H9 (cell line): ENCODE results near the gene TRIOBP. TPM values are rescaled to one million over a fixed set of nuclear protein-coding genes. Genes with fewer than 3 reads are reported as not detected.

Source experiments
- DNase-seq: peaks from one replicate; pipeline ENCODE4 v3.0.0-alpha.2; 2017
- H2AFZ ChIP-seq: one replicate; pipeline ENCODE4 v1.6.1; 2013; ENCODE audit warnings: mild to moderate bottlenecking, low read length, control low read depth, moderate library complexity
- H2AK5ac ChIP-seq: 2 replicates; pipeline ENCODE4 v1.6.1; 2013; ENCODE audit warnings: low read length, control low read depth, mixed read lengths; ENCODE audit not compliant: insufficient read length
- H2BK120ac ChIP-seq: one replicate; pipeline ENCODE4 v1.6.1; 2013; ENCODE audit warnings: low read depth, mild to moderate bottlenecking, low read length, control low read depth, inconsistent platforms; ENCODE audit not compliant: poor library complexity, severe bottlenecking
- H2BK12ac ChIP-seq: 2 replicates; pipeline ENCODE4 v1.6.1; 2013; ENCODE audit warnings: low read length, control low read depth, mixed read lengths, low read depth; ENCODE audit not compliant: insufficient read length
- H2BK15ac ChIP-seq: 2 replicates; pipeline ENCODE4 v1.6.1; 2013; ENCODE audit warnings: low read depth, low read length, control low read depth
- H2BK20ac ChIP-seq: one replicate; pipeline ENCODE4 v1.6.1; 2013; ENCODE audit warnings: low read depth, mild to moderate bottlenecking, low read length, control low read depth, inconsistent platforms; ENCODE audit not compliant: poor library complexity, severe bottlenecking
- H2BK5ac ChIP-seq: 2 replicates; pipeline ENCODE4 v1.6.1; 2013; ENCODE audit warnings: low read length, control low read depth, mixed read lengths; ENCODE audit not compliant: insufficient read length
- H3K14ac ChIP-seq: 2 replicates; pipeline ENCODE4 v1.6.1; 2013; ENCODE audit warnings: low read length, control low read depth; ENCODE audit not compliant: insufficient read depth
- H3K18ac ChIP-seq: 2 replicates; pipeline ENCODE4 v1.6.1; 2013; ENCODE audit warnings: low read depth, mild to moderate bottlenecking, mixed read lengths, low read length, control low read depth; ENCODE audit not compliant: insufficient read length
- H3K23ac ChIP-seq: 2 replicates; pipeline ENCODE4 v1.6.1; 2013; ENCODE audit warnings: low read length, control low read depth, mixed read lengths, low read depth; ENCODE audit not compliant: insufficient read length
- H3K23me2 ChIP-seq: 2 replicates; pipeline ENCODE4 v1.6.1; 2013; ENCODE audit warnings: low read depth, mild to moderate bottlenecking, mixed read lengths, low read length, control low read depth; ENCODE audit not compliant: insufficient read length, poor library complexity, severe bottlenecking
- H3K27ac ChIP-seq: 2 replicates; pipeline ENCODE4 v1.5.1; 2013; ENCODE audit warnings: low read length, control low read depth, mixed read lengths, low read depth; ENCODE audit not compliant: insufficient read length
- H3K27me3 ChIP-seq: 2 replicates; pipeline ENCODE4 v1.6.1; 2013; ENCODE audit warnings: low read length, control low read depth, inconsistent platforms; ENCODE audit not compliant: insufficient read depth
- H3K4ac ChIP-seq: 2 replicates; pipeline ENCODE4 v1.6.1; 2013; ENCODE audit warnings: low read depth, mild to moderate bottlenecking, control low read depth, inconsistent platforms, low read length, moderate library complexity
- H3K4me1 ChIP-seq: 2 replicates; pipeline ENCODE4 v1.6.1; 2013; ENCODE audit warnings: low read length, control low read depth, inconsistent platforms; ENCODE audit not compliant: insufficient read depth
- H3K4me2 ChIP-seq: 2 replicates; pipeline ENCODE4 v1.6.1; 2013; ENCODE audit warnings: low read length, control low read depth, mixed read lengths; ENCODE audit not compliant: insufficient read length, insufficient read depth
- H3K56ac ChIP-seq: 2 replicates; pipeline ENCODE4 v1.6.1; 2013; ENCODE audit warnings: low read depth, mild to moderate bottlenecking, mixed read lengths, low read length, control low read depth; ENCODE audit not compliant: insufficient read length
- H3K79me1 ChIP-seq: 2 replicates; pipeline ENCODE4 v1.6.1; 2013; ENCODE audit warnings: low read depth, mild to moderate bottlenecking, moderate library complexity, low read length, control low read depth, inconsistent platforms; ENCODE audit not compliant: insufficient read depth, poor library complexity, severe bottlenecking
- H3K79me2 ChIP-seq: 2 replicates; pipeline ENCODE4 v1.6.1; 2013; ENCODE audit warnings: low read length, control low read depth, inconsistent platforms; ENCODE audit not compliant: insufficient read depth
- H3K9ac ChIP-seq: 2 replicates; pipeline ENCODE4 v1.6.1; 2013; ENCODE audit warnings: low read length, control low read depth, mixed read lengths; ENCODE audit not compliant: insufficient read length; ENCODE audit errors: extremely low read depth
- H3K9me3 ChIP-seq: one replicate; pipeline ENCODE4 v1.6.1; 2013; ENCODE audit warnings: low read depth, low read length, inconsistent platforms; ENCODE audit not compliant: control insufficient read depth
- H3T11ph ChIP-seq: one replicate; pipeline ENCODE4 v1.6.1; 2013; ENCODE audit warnings: mild to moderate bottlenecking, low read length, control low read depth, inconsistent platforms
- H4K20me1 ChIP-seq: one replicate; pipeline ENCODE4 v1.6.1; 2013; ENCODE audit not compliant: control insufficient read depth, insufficient read length, insufficient read depth
- H4K5ac ChIP-seq: 2 replicates; pipeline ENCODE4 v1.6.1; 2013; ENCODE audit warnings: low read depth, mild to moderate bottlenecking, mixed read lengths, low read length, control low read depth; ENCODE audit not compliant: insufficient read length
- H4K8ac ChIP-seq: replicated peaks from 2 replicates; pipeline ENCODE4 v1.6.1; 2013; ENCODE audit warnings: low read length, control low read depth, mixed read lengths, low read depth; ENCODE audit not compliant: insufficient read length
- H4K91ac ChIP-seq: 2 replicates; pipeline ENCODE4 v1.6.1; 2013; ENCODE audit warnings: low read depth, mild to moderate bottlenecking, moderate library complexity, mixed read lengths, low read length, control low read depth; ENCODE audit not compliant: insufficient read length
- H3K27ac Mint-ChIP-seq, 3 experiments: 2 replicates in 2 of 3; 3 replicates in 1 of 3; pipeline ENCODE4 v1.8.0; 2020 to 2021; ENCODE audit warnings: mixed read lengths in 3 of 3, mild to moderate bottlenecking in 1 of 3, moderate library complexity in 1 of 3
- H3K27me3 Mint-ChIP-seq: 2 replicates; pipeline ENCODE4 v1.8.0; 2021; ENCODE audit warnings: low read depth, mild to moderate bottlenecking, moderate library complexity, mixed read lengths
- H3K36me3 Mint-ChIP-seq, 3 experiments: 2 replicates in 2 of 3; 3 replicates in 1 of 3; pipeline ENCODE4 v1.8.0; 2020 to 2021; ENCODE audit warnings: low read depth in 3 of 3, mixed read lengths in 3 of 3; ENCODE audit not compliant: insufficient read depth in 1 of 3
- H3K4me1 Mint-ChIP-seq, 2 experiments: 2 replicates each; pipeline ENCODE4 v1.8.0; 2020; ENCODE audit warnings: mixed read lengths in 2 of 2
- H3K4me3 Mint-ChIP-seq, 2 experiments: 2 replicates in 1 of 2; 3 replicates in 1 of 2; pipeline ENCODE4 v1.8.0; 2020 to 2021; ENCODE audit warnings: mild to moderate bottlenecking in 2 of 2, mixed read lengths in 2 of 2, moderate library complexity in 1 of 2
- H3K9me3 Mint-ChIP-seq, 2 experiments: 2 replicates in 1 of 2; 3 replicates in 1 of 2; pipeline ENCODE4 v1.8.0; 2020; ENCODE audit warnings: mild to moderate bottlenecking in 2 of 2, mixed read lengths in 2 of 2, moderate library complexity in 1 of 2
- WGBS: extraction: QIAGEN DNeasy Blood & Tissue Kit; methylation state at CpG from one replicate; pipeline ENCODE4 v1.1.7; 2013; ENCODE audit warnings: missing lambda C conversion rate, low lambda C conversion rate, mixed read lengths; ENCODE audit not compliant: insufficient read length; ENCODE audit errors: extremely low coverage; 5-methylcytosine and 5-hydroxymethylcytosine counted together
- total RNA-seq: library from RNA; stranded (reverse); gene quantifications from 2 replicates; pipeline ENCODE4 v1.2.1, GENCODE V29; 2021
- TF ChIP-seq, protein P1 (sequence below): fragments of 200-600 bp; sonication (generic); conservative IDR thresholded peaks from 3 replicates; pipeline ENCODE4 v1.8.0; 2021; ENCODE audit warnings: antibody characterized with exemption, mild to moderate bottlenecking

TRIOBP gene
- total RNA-seq, 1 experiment from 2014 or later = 52.7 TPM

DNA sequence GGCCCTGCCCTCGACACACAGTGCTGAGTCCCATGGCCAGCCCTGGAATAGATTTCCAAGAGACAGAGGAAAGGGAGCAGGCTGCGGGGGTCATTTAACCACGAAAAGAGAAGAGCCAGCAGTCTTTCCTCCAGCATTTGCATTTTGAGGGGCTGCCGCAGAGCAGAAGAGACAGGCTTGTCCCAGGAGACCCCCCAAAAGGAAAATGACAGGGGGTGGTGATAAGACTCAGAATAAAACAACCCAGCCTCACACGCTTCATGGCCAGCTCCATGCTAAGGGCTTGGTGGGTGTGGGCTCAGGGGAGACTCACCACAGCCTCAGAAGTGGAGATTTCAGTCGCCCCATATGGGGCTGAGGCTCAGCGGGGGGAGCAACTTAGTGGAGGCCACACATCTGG, 16.9 kb downstream of the TRIOBP start:
- no peak overlapping the region for H2BK20ac ChIP-seq
- no peak overlapping the region for H2AFZ ChIP-seq
- H2BK15ac ChIP-seq = no peak overlapping the region
- no peaks in the 10 kb centered on the region for H4K20me1 ChIP-seq
- DNase-seq = no peak
- H3K23me2 ChIP-seq = no peaks in the 10 kb centered on the region
- no peak overlapping the region for H2BK5ac ChIP-seq
- no peak overlapping the region for H3K4ac ChIP-seq
- H3K23ac ChIP-seq = no peak overlapping the region
- no peaks in the 10 kb centered on the region for H3K9me3 ChIP-seq
- no peaks in the 10 kb centered on the region for H3K9me3 Mint-ChIP-seq
- H3T11ph ChIP-seq = no peak overlapping the region
- no peak overlapping the region for H3K18ac ChIP-seq
- H2AK5ac ChIP-seq = no peak overlapping the region
- no peaks in the 10 kb centered on the region for H3K79me1 ChIP-seq
- H4K5ac ChIP-seq = no peak overlapping the region
- no peak overlapping the region for H2BK12ac ChIP-seq
- peaks cover 32 to 64% (median 62%) of the 10 kb centered on the region in 3 experiments for H3K36me3 Mint-ChIP-seq
- no CpG with 5 or more reads among the region's 7 CpGs for WGBS
- no peak overlapping the region for H4K91ac ChIP-seq
- H3K79me2 ChIP-seq = no peaks in the 10 kb centered on the region
- H3K4me1 ChIP-seq = no peaks in the 10 kb centered on the region
- no peak overlapping the region for H3K4me2 ChIP-seq
- H2BK120ac ChIP-seq = no peak overlapping the region
- no peak overlapping the region for H3K56ac ChIP-seq
- no peak overlapping the region for H3K9ac ChIP-seq
- H3K27ac Mint-ChIP-seq = no peak overlapping the region
- no peak overlapping the region for H3K4me3 Mint-ChIP-seq
- H3K14ac ChIP-seq = no peak overlapping the region
- TF ChIP-seq, protein P1, sequence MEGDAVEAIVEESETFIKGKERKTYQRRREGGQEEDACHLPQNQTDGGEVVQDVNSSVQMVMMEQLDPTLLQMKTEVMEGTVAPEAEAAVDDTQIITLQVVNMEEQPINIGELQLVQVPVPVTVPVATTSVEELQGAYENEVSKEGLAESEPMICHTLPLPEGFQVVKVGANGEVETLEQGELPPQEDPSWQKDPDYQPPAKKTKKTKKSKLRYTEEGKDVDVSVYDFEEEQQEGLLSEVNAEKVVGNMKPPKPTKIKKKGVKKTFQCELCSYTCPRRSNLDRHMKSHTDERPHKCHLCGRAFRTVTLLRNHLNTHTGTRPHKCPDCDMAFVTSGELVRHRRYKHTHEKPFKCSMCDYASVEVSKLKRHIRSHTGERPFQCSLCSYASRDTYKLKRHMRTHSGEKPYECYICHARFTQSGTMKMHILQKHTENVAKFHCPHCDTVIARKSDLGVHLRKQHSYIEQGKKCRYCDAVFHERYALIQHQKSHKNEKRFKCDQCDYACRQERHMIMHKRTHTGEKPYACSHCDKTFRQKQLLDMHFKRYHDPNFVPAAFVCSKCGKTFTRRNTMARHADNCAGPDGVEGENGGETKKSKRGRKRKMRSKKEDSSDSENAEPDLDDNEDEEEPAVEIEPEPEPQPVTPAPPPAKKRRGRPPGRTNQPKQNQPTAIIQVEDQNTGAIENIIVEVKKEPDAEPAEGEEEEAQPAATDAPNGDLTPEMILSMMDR = no peak
- H3K4me1 Mint-ChIP-seq = peaks cover 0 to 8% of the 10 kb centered on the region in 2 experiments; a peak in 2 of 4 replicates
- no peak overlapping the region for H3K27ac ChIP-seq
- no peaks in the 10 kb centered on the region for H3K27me3 ChIP-seq
- H4K8ac ChIP-seq = no peak overlapping the region
- H3K27me3 Mint-ChIP-seq = no peaks in the 10 kb centered on the region
